HG02798 (cell line): ENCODE measurements around the gene COQ8B.
"Not testable (repeated sequence)": the region's sequence is repeated elsewhere in the genome, so short reads cannot be mapped to it uniquely, and the experiment has no call there.

Experiments
- ATAC-seq: cut with Tn5 transposase; IDR thresholded peaks from one replicate; pipeline ENCODE4 v1.9.1; 2021; ENCODE audit warnings: mild to moderate bottlenecking; ENCODE audit not compliant: unreplicated experiment, poor library complexity

COQ8B gene

DNA sequence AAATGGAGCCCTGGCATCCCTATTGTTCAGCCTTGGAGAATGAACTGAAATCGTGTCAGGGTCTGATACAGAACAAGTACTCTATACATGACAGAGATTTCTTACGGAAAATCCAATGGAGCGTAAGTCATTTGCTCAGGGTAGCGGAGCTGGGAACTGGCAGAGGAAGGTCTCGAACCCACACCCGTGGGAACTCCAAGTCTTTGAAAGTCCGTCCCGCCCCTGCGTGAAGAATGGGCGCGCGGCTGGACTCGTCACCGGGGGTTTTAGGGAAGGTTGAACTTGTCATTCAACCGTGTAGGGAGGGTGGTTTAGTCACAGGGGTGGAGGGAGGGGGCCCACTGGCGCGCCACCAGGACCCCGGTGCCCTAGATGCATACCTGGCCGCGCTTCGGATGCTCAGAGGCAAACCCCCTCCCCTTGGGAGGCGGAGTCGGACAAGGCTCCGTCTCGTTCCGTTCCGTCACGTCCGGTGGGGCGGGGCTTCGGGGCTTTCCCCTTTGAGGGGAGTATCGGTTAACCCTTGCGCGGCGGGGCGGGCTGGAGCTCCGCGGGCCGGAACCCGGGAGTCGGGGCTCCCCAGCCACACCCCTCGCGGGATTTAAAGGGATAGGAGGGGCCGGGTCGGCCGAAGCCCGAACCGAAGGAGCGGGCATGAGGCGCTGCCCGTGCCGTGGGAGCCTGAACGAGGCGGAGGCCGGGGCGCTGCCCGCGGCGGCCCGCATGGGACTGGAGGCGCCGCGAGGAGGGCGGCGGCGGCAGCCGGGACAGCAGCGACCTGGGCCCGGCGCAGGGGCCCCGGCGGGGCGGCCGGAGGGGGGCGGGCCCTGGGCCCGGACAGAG, at the start of gene COQ8B, which contains the start of gene ITPKC:
TSS of gene COQ8B (minus strand) at position 405 of the 843 bp plus-strand sequence. CDS start 2,254 bp downstream, outside the sequence.
TSS of gene ITPKC (plus strand) at position 631 of the 843 bp plus-strand sequence. CDS start at position 655, 24 bp downstream.
- peak; percentile 81 for ATAC-seq

DNA sequence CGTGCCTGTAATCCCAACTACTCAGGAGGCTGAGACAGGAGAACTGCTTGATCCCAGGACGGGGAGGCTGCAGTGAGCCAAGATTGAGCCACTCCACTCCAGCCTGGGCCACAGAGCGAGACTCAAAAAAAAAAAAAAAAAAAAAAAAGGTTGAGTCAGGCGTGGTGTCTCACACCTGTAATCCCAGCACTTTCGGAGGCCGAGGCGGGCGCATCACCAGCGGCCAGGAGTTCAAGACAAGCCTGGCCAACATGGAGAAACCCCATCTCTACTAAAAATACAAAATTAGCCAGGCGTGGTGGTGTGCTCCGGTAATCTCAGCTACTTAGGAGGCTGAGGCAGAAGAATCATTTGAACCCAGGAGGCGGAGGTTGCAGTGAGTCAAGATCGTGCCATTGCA, 49.7 kb upstream of the COQ8B start:
- not testable (repeated sequence) for ATAC-seq

DNA sequence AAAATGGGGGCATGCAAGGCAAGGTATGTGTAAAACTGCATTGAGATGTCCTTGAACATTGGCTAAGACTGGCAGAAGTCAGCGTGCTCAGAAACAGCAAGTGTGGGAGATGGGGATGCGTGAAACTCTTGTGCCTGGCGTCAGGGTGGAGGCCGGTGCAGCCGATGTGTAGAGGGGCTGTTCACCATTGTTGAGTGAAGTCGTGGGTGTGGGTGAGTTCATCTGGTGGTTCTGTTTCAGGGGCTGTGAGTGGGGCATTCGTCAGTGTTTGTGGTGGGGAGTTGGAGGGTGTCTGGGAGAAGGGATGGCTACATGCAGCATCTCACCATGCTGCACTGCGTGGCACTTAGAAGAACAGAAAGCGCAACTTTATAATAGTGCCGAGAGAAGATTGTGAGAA, 47.3 kb upstream of the COQ8B start:
- ATAC-seq: no peak

DNA sequence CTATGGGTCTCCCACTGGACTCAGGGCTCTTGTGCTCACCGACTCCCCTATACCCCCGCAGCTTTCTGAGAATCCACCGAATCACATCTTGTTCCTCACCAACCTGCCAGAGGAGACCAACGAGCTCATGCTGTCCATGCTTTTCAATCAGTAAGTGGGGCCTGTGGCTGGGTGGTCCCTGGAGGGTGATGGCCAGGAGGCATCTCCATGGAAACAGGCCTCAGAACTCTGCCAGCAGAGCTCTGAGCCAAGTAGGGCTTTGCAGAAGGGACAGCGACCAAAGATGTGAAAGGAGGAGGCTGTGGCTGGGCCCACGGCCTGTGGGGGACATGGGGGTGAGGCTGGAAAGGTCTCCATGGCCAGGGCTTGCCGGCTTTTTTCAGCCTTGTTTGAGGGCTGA, 46.8 kb upstream of the COQ8B start:
- ATAC-seq: no peak

DNA sequence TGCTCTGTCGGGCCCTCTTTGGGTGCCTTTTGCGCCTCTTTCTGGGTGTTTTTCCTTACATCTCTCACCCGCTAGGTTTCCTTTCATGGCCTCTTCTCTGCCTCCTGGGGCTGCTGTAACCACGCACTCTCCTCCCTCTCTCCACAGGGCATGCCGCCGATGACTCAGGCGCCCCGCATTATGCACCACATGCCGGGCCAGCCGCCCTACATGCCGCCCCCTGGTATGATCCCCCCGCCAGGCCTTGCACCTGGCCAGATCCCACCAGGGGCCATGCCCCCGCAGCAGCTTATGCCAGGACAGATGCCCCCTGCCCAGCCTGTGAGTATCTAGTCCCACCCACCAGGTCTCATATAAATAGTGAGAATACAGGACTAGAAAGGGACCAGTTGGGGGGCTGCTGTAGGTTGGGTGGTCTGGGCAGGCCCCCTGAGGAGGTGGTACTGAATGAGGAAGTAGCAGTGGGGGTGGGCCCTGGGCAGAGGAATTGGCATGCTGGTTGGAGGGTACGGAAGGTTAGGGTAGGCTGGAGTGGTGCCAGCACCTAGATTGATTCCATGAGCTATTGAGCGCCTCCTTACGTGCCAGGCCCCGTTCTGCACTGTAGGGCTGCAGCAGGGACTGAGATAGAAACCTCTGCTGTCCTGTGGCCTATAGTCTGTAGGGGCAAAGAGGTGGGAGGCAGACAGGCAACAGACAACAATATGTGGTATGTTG, 46.2 kb upstream of the COQ8B start:
- ATAC-seq: no peak

DNA sequence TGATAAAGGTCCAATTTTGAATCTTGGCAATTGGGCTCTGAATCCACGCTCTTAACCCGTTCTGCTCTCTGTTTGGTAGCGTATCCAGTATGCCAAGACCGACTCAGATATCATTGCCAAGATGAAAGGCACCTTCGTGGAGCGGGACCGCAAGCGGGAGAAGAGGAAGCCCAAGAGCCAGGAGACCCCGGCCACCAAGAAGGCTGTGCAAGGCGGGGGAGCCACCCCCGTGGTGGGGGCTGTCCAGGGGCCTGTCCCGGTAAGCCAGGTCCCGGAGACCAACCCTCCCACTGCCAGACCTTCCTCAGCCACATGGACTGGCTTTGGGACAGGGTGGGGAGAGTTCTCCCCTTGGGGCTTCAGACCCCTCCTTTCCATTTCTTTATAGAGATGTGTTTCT, 42.7 kb upstream of the COQ8B start:
- no peak for ATAC-seq

DNA sequence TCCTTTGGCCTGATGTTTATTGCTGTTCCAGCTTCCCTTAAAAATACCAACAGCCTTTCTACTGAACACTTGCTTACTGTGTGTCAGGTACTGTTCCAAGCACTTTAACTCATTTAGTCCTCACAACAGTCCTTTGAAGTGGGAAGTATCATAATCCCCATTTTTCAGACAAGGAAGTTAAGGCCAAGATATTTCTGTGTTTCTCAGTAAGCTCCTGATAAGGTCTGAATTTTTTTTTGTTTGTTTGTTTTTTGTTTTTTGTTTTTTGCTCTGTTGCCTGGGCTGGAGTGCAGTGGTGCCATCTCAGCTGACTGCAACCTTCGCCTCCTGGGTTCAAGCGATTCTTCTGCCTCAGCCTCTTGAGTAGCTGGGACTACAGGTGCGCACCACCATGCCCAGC, 41.8 kb upstream of the COQ8B start:
- no peak for ATAC-seq

DNA sequence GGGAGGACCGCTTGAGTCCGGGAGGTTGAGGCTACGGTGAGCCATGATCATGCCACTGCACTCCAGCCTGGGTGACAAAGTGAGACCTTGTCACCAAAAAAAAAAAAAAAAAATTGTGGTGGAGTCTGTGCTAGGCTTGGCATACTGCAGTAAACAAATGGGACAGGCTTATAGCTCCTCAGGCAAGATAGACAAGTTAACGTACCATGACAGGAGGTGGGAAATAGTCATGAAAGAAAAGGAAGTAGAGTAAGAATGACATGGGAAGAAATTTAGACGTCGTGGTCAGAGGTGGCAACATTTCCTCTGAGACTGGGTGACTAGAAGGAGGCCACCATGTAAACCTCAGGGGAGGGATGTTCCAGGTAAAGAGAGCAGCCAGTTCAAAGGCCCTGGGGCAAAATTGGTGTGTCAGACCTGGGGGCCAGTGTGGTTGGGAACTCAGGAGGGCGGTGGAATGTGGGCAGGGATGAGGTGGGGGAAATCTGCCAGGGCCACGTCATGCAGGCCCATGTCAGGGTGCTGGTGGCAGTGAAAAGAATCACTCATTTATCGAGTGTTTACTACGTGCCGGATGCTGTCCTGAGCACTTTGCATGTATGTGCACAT, 39.9 kb upstream of the COQ8B start:
- no peak for ATAC-seq

DNA sequence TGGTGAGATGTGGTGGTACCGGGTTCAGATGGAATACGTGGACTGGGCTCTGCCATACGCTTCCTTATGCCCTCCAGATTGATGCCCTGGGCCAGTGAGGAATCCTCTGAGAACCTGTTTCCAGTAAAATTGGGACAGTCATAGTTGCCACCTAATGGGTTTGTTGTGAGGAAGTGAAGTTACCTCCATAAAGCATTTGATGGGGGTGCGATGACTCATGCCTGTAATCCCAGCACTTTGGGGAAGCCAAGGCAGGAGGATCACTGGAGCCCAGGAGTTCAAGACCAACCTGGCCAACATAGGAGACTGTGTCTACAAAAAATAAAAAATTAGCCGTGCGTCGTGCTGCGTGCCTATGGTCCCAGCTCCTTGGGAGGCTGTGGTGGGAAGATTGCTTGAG, 39.1 kb upstream of the COQ8B start:
- ATAC-seq: no peak

DNA sequence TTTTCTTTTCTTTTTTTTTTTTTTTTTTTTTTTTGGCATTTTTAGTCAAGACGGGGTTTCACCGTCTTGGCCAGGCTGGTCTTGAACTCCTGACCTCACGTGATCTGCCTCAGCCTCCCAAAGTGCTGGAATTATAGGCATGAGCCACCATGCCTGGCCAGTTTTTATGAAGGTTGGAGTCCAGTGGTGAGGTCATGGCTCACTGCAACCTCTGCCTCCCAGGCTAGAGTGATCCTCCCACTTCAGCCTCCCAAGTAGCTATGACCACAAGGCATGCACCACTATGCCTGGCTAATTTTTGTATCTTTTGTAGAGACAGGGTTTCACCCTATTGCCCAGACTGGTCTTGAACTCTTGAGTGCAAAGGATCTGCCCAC, 38.5 kb upstream of the COQ8B start:
- no peak for ATAC-seq

DNA sequence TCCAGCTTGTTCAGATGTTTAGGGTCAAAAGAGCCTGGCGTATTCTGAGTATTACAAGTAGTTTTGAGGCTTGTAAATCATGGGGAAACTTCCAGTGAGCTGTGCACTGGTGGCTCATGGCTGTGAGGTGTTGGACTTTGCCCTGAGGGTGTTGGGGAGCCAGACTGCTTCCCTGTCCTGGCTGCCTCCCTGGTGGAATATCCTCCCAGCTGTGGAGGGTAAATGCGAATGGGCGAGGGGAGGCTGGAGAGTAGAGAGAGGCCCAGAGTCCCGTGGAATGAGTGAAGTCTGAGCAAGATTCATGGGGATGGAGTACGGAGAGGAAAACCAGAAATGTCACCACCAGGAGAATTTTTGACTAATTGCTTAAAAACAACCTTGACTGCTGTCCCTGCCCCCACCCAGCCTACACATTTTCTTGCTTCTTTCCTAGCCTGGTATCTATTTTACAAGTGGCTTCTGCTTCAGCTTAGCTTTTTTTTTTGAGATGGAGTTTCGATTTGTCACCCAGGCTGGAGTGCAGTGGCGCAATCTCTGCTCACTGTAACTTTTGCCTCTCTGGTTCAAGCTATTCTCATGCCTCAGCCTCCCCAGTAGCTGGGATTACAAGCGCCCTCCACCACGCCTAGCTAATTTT, 38.0 kb upstream of the COQ8B start:
- ATAC-seq: no peak

DNA sequence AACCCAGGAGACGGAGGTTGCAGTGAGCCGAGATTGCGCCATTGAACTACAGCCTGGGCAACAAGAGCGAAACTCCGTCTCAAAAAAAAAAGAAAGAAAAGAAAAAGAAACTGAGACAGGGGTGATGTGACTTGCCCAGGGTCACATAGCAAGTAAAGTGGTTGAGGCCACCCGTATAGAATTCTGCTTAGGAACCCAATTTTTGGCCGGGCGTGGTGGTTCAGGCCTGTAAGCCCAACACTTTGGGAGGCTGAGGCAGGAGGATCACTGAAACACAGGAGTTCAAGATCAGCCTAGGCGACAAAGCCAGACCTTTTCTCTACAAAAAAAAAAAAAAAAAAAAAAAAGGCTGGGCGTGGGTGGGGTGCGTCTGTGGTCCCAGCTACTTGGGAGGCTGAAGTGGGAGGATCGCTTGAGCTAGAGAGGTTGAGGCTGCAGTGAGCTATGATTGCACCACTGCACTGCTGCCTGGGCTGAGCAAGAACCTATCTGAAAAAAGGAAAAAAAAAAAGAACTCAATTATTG, 35.6 kb upstream of the COQ8B start:
- ATAC-seq: no peak

DNA sequence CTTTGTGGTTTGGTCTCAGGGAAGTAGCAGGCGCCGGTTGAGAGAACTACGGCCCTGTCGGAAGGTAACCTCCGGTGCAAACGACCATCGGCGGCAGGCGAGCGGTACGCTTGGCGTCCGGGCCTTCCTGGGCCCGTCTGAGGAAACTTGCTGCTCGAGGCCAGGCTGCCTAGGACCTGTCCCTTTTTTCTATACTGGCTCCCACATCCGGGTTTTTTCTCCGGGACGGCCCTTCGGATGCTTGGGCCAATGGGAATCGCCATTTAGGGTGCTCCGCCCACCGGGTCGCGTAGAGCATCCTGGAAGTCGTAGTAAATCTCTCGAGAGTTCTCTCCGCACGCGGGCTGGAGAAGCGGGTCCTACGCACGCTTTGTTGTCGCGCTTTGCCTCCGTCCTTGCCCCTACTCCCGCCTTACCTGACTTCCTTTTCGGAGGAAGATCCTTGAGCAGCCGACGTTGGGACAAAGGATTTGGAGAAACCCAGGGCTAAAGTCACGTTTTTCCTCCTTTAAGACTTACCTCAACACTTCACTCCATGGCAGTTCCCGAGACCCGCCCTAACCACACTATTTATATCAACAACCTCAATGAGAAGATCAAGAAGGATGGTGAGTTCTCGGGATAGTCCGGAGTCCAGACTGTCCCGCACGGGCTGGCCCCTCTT, 34.3 kb upstream of the COQ8B start, which contains the start of gene SNRPA:
TSS of gene SNRPA (plus strand) at position 330 of the 664 bp plus-strand sequence. CDS start at position 536, 206 bp downstream.
- peak; percentile 61 for ATAC-seq

DNA sequence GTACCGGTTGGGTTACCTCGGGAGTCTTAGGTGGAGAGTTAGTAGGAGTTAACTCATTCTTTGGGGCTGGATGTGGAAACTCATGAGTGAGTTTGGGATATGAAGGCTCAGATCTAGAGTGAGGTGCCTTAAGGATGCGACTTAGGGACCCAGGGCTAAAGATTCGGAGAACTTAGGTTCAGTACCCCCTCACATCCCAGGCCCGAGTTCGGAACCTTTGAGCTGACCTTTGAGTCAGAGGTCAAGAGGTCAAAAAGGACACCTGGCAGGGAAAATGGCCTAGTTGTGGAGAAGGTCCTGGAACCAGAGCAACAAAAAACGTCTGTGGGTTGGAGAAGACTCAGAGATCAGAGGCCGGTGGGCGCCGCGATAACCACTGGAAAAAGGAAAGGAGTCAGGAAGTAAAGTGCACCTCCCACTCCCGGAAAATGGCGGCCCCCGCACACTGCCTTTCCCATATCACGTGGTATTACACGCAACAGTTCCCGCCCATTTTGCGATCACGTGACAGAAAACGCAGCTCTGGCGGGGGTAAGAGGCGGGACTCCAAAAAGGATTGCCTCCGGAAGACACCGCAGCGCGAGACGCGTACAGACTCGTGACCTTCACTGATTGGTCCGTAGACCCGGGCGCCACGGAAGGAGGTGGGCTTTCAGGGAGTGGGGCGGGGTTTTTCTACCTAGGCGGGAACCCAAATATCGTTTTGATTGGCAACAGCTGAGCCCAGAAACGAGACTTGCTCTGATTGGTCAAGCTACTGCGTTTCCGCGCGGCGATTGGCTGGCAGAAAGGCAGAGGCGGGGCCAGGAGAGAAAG, 33.6 kb upstream of the COQ8B start, which contains the start of gene ACTMAP:
TSS of gene ACTMAP (minus strand) at position 420 of the 816 bp plus-strand sequence. CDS start 674 bp downstream, outside the sequence.
- peak; percentile 88 for ATAC-seq

DNA sequence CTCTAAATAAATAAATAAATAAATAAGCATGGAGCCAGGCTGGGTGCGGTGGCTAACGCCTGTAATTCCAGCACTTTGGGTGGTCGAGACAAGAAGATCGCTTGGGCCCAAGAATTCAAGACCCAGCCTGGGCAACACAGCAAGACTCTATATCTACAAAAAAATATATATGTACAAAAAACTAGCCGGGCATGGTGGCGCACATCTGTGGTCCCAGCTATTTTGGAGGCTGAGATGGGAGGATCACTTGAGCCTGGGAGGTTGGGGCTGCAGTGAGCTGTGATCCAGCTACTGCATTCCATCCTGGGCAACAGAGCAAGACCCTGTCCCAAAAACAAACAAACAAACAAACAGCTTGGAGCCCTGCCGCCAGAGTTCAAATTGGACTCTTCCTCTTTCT, 30.9 kb upstream of the COQ8B start:
- ATAC-seq: no peak

DNA sequence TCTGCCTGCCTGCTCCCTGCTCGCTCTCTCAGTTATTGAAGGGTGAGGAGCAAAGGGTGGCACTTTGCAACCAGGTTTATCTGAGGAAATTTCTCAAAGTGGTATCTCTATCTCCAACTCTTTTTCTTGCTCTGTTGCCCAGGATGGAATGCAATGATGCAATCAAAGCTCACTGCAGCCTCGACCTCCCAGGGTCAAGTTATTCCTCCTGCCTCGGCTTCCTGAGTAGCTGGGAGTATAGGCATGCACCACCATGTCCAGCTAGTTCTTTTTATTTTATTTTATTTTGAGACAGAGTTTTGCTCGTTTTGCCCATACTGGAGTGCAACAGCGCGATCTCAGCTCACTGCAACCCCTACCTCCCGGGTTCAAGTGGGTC, 28.7 kb upstream of the COQ8B start:
- ATAC-seq: no peak

DNA sequence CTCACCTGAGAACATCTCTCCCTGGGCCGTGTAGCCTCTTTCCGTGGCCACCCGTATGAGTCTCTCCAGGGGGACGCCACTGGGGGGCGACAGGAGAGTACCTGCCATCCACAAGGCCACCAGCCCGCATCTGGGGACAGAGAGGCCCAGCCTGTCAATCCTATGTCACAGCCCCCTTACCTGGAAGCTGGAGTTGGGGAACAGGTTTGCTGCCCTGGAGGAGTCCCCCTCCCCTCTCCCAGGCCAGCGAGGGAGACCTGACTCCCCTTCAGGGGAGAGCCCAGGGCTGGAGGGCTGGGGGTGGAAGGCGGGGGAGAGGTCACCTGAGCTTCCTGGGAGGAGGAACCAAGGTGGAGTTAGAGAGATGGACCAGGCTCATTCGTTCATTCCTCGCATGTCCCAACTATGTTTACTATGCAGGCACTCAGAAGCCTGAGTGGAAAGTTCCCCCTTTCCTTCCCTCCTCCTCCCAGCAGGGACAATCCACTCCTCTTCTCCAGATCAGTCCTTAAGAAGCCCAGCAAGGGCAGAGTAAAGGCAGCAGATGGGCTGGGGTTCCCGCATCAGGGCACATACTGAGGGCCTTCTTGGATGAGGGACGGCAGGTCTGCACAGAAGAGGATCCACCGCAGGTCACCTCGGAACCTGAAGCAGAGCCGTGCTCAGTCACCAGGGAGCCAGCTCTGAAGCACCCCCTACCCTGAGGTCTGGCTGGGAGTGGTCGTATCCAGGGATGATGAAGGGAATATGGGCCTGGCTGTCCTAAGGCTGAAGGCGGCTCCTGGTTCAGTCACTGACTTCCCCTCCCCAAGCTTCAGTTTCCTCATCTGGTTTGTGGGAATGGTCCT, 28.1 kb upstream of the COQ8B start:
- no peak for ATAC-seq

DNA sequence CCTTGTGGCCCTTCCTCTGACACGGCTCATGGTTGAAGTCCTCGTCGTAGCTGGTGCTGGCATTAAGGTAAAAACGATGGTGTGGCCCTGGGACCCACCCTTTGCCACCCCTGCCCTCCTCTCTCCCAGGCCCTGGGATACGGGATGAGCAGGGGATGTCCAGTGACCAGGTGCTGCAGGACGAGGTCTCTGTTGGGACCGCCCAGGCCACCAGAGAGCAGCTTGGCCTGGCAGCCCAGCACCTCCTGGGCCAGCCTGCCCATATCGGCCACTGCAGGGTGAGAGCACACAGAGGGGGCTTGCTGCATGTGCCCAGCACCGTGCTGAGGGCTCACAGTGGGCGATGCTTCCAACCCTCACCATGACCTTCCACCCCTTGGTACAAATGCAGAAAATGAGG, 27.2 kb upstream of the COQ8B start:
- ATAC-seq: no peak
